GM19035 (cell line): ENCODE data around the gene ISOC2.

Source experiments
- ATAC-seq: cut with Tn5 transposase; IDR thresholded peaks from one replicate; pipeline ENCODE4 v1.9.1; 2021; ENCODE audit not compliant: unreplicated experiment

ISOC2 gene

DNA sequence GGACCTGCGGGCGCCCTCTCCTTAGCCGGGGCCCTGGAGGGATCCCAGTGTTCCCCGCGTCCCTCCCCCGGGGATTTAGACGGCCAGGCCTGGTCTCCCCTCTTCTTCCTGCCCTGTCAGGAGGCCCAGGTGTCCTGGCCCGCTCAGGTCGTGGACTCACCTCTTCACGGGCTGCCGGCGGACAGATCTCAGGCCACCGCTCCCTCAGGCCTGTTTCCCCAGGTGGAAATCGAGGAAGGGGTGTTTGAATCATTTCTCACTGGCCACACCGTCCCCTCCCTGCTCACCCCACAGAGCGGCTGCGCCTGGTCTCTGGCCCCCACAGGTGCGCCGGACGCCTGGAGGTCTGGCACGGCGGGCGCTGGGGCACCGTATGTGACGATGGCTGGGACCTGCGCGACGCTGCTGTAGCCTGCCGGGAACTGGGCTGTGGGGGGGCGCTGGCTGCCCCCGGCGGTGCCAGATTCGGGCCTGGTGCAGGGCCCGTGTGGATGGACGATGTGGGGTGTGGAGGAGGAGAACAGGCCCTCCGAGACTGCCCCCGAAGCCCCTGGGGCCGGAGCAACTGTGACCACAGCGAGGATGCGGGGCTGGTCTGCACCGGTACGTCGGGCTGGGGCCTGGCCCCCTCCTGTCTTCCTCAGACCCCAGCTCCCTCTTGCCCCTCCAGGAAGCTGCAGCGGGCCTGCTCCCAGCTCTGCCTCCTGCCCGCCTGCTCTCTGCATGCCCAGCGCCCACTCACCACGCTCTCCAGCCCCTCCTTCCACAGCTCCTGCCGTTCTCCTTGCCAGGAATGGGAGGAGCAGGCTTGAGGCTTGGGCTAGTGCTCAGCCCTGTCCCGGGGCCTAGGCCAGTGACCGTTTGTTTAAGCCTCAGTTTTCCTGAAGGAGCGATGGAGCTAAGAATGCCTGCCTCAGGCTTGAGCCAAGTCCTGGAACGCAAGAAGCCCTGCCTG is 29.3 kb upstream of the ISOC2 start:
- no peak for ATAC-seq

DNA sequence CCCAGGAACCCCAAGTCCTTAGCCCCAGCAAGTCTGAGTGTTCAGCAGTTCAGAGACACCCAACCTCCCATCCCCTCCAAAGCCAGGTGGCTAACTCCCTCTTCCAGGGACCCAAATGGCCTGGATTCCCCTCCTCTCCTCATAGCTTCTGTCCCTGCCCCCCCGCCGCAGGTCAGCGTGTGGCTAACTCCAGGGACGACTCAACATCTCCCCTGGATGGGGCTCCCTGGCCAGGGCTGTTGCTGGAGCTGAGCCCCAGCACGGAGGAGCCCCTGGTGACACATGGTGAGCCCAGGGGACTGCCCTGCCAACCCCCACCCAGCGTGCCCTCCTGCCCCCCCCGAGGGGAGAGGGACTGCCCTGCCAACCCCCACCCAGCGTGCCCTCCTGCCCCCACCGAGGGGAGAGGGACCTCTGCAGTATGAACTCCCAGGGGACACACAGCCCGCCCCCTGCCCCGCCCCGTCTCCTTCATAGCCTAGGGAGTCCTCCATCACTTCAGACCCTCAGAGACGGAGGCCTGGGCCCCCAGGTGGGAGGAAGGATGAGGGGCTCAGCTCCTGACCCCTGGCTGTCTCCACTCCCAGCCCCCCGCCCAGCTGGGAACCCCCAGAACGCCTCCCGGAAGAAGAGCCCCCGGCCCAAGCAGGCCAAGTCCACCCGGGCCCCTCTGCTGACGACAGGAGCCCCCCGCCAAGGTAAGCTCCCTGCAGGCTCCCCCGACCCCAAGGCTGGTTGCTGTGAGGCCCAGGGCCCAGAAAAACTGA is 28.5 kb upstream of the ISOC2 start:
- no peak for ATAC-seq

DNA sequence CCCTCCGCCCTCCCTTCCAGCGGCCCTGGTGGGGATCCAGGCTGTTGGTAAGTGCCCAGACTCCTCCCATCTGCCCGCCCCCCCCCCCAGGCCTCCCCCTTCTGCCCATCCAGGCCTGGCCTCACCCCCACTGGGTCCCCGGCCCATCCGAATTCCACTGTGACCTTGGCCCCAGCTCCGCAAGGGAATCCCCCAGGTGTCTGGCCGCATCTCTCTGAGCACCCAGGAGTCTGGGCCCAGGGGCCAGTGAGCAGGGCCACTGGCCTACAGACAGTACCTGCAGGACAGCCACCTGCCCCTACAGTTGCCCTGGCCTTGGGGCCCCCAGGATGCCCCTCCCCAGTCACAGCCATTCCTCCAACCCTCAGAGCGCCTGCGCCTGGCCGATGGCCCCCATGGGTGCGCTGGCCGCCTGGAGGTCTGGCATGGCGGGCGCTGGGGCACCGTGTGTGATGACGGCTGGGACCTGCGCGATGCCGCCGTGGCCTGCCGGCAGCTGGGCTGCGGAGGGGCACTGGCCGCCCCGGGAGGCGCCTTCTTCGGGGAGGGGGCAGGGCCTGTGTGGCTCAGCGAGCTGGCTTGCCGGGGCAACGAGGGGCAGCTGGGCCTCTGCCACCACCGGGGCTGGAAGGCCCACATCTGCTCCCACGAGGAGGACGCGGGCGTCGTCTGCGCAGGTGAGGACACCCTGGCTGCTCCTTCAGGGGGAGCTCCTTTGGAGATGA is 27.7 kb upstream of the ISOC2 start:
- no peak for ATAC-seq

DNA sequence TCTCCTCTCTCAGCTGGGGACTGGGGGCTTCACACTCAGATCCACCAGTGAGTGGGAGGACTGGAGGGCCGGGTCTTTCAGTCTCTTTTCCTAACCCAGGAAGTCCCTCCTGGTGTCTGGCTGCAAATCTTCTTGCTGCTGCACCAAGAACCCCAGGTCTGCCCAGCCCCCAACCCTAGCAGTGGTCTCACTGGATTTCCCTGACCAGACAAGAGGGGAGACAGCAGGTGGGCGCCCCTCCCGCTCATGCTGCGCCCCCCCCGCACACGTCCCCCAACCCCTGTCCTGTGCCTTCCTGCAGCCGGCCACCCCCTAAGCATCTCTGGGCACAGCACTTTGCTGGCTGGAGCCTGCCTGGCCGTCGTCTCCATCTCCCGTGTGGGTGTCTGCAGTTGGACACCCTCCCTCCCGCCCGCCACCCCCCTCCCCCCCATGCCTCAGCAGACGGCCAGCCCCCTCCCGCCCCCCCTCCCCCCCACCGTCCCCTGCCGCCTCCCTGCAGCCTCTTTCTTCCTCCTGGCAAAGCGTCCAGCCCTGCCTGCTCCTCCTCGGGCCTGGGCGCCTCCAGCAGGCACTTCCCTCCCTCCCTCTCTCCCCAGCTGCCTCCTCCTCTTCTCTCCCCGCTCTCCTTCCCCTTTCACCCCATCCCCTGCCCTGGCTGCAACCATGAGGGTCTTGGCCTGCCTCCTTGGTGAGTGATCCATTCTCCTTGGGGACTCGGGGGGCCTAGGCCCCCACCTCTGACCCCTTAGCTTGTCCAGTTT is 26.7 kb upstream of the ISOC2 start, which contains the start of gene SSC5D:
Gene SSC5D, plus strand, starts transcription at position 513 of the 764 bp plus-strand sequence. Its CDS starts 154 bp downstream, at position 667.
- ATAC-seq: no peak

DNA sequence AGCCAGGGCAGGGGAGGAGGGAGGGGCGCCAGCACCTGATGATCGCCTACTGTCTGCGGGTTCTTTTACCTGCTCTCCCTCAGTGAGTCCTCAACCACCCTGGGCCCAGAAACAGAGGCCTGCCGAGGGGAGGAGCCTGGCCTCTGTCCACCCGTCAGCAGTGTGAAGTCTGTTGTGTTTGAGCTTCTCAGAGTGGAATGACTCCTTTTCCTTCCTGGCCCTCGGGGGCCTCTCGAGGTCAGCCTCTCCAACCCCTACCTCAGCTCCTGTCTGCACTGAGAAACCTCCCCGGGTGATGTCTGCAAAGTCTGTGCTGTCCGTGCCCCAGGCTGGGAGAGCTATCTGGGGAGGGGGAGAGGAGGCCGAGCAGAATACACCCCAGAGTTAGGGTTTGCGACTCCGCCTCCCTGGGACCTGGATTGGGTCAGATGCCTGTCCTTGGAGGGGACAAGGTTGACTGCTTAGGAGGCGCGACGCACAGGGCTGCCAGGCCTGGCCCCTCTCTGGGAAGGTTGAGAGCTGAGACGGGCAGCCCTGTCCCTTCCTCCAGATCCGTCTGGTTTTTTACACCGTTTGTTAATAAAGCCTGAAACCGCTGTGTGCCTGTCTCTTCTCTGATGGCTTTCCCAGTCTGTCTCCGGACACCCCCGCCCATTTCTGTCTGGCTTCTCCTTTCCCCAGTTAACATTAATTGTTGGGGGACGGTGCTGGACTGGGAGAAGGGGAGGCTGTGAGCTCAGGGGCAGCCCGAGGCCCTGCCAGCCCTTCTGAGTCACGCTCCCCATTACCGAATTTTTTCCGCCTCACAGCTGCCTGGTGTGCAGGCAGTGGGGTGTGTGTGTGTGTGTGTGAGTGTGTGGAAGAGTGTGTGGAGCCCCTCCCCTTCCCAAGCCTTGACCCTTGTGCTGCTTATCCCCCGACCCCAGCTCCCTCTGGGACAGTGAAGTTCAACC is 25.8 kb upstream of the ISOC2 start:
- ATAC-seq: no peak

DNA sequence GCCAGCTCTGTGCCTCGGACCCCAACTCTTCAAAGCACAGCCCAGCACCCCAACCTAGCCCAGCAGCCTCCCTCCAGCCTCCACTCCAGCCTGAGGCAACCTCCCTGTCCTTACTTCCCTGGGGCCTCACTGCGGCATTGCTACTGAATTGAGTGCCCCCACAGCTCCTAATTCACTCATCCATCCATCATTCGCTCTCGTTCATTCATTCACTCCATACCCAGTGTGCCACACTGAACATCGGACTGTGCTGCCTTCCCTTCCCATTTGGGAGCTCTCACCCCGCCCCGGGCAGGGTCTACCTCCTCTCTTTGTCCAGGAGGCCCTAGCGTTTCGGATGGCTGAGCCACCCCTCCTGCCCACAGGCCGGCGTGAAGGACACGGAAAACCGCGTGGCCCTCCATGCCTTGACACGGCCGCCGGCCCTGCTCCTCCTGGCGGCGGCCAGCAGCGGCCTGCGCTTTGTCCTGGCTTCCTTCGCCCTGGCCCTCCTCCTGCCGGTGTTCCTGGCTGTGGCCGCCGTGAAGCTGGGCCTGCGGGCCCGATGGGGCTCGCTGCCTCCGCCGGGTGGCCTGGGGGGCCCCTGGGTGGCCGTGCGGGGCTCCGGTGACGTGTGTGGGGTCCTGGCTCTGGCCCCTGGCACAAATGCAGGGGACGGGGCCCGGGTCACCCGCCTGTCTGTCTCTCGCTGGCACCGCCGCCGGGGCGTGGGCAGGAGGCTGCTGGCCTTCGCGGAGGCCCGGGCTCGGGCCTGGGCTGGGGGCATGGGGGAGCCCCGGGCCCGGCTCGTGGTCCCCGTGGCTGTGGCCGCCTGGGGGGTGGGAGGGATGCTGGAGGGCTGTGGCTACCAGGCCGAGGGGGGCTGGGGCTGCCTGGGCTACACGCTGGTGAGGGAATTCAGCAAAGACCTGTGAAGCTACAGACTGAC is 24.9 kb upstream of the ISOC2 start:
- ATAC-seq: no peak

DNA sequence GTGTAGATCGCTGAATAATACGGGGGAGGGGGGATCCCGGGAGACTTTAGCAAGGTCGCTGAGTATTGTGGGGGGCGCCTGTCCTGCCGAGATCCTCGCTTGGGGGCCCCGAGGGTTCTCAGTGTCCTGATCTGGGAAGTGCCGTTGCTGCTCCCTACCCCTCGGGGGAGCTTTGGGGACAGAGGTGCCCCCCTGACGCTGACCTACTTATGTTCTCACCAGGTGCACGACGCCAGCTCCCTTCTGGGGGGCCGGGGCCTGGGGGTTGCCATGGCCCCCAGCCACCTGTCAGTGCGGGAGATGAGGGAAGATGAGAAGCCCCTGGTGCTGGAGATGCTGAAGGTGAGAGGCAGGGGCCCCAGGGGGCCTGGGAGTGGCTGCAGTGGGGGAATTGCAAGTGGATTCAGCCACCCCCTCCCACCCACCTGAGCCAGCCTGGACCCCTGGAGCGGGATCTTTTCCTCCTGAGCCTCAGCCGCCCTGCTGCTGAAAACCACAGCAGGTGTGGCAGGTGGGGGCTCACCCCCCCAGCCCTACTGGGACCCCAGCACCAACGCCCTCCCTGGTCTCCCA is 24.1 kb upstream of the ISOC2 start:
- no peak for ATAC-seq

DNA sequence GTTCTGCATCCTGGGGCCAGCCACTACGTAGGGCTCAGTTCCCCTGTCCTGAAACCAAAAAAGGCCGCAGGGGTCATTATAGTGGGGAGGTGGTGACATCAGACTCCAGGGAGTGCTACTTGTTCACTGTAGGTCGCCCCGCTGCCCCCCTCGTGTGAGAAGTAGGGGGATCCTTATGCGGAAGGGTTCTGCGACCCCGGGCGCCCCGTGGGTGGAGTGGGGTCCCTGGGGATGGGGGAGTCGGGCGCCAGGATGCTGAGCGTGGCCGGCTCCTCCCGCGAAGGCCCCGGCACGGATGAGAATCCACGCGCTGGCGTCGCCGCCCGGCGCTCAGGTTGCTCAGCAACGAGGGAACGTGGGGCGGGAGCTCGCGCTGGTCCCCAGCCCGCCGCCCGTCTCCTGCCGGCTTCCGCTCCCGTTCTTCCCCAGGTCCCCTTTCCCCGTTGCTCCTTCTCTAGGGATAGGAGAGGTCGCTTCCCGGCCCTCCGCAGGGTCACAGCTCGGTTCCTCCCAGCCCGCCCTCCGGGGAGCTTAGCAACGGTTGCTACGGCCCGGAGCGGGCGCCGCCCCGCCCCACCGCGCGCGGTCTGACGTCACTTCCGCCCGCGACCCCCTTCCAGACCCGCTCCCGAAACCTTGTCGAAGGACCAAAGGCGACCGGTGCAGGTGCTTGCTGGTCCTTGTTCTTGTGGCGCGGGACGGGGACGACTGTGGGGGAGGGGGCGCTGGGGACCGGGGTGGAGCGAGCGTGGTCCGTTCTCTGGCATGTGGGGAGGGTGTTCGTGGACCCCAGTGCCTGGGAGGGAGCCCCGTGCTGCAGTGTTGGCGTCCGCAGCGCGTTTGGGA is 23.4 kb upstream of the ISOC2 start, which contains the start of gene NAT14:
Gene NAT14, plus strand, starts transcription at position 596 of the 846 bp plus-strand sequence. CDS start 521 bp downstream, outside the sequence.
- no peak for ATAC-seq

DNA sequence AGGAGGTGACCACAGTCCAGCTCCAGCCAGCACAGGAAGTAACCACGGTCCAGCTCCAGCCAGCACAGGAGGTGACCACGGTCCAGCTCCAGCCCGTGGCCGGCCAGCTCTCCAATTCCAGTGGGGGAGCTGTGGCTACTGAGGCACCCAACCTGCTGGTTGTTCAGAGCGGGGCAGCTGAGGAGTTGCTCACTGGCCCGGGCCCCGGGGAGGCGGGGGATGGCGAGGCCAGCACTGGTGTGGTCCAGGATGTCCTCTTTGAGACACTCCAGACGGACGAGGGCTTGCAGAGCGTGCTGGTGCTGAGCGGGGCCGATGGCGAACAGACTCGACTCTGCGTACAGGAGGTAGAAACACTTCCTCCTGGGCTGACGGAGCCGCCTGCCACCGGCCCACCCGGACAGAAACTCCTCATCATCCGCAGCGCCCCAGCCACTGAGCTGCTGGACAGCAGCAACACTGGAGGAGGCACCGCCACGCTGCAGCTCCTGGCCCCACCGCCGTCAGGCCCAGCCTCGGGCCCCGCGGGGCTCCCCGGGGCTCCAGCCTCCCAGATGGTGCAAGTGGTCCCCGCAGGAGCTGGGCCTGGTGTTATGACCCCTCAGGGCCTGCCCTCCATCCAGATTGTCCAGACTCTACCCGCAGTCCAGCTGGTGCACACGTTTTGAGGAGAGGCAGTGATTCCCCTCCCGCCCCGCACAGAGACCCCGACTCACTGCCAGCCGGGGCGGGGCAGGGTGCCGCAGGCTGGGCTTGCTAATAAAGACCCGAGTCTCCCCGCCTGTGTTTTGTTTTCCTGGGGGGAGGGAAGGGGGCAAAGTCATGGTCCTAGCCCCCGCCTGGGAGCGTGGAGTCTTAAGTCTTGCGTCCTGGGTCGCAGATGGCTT is 22.5 kb upstream of the ISOC2 start:
- no peak for ATAC-seq

DNA sequence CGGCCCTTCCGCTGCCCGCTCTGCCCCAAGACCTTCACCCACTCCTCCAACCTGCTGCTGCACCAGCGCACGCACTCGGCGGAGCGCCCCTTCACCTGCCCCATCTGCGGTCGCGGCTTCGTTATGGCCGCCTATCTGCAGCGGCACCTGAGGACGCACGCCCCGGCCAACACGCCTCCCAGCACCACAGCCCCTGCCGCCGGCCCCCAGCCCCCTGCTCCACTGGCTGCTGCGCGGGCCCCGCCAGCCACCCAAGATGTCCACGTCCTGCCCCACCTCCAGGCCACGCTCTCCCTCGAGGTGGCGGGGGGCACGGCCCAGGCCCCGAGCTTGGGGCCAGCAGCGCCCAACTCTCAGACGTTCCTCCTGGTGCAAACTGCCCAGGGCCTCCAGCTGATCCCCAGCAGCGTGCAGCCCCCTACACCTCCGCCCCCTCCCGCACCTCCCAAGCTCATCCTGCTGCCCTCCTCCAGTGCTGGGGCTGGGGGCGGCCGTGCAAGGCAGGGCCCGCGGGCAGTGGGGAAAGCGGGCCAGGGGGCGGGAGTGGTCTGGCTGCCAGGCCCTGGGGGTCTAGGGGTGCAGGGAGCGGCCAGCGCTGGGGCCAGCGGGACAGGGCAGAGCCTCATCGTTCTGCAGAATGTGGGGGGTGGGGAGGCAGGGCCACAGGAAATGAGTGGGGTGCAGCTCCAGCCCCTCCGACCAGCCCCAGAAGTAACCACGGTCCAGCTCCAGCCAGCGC is 21.7 kb upstream of the ISOC2 start:
- no peak for ATAC-seq

DNA sequence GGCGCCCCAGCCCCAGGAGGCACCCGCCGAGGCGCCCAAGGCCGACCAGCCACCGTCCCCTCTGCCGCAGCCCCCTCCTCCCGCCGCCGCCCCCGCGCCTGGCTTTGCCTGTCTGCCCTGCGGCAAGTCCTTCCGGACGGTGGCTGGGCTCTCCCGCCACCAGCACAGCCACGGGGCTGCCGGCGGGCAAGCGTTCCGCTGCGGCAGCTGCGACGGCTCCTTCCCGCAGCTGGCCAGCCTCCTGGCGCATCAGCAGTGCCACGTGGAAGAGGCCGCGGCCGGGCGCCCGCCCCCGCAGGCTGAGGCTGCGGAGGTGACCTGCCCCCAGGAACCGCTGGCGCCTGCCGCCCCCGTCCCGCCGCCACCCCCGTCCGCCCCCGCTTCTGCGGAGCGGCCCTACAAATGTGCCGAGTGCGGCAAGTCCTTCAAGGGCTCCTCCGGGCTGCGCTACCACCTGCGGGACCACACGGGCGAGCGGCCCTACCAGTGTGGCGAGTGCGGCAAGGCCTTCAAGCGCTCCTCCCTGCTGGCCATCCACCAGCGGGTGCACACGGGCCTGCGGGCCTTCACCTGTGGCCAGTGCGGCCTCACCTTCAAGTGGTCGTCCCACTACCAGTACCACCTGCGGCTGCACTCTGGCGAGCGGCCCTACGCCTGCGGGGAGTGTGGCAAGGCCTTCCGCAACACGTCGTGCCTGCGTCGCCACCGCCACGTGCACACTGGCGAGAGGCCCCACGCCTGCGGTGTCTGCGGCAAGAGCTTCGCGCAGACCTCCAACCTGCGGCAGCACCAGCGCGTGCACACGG is 20.9 kb upstream of the ISOC2 start:
- ATAC-seq: no peak

DNA sequence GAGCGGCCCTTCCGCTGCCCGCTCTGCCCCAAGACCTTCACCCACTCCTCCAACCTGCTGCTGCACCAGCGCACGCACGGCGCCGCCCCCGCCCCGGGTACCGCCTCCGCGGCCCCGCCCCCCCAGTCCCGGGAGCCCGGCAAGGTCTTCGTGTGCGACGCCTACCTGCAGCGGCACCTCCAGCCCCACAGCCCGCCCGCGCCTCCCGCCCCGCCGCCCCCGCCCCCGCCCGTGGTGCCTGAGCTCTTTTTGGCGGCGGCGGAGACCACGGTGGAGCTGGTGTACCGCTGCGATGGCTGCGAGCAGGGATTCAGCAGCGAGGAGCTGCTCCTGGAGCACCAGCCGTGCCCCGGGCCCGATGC is 20.3 kb upstream of the ISOC2 start:
- no peak for ATAC-seq

DNA sequence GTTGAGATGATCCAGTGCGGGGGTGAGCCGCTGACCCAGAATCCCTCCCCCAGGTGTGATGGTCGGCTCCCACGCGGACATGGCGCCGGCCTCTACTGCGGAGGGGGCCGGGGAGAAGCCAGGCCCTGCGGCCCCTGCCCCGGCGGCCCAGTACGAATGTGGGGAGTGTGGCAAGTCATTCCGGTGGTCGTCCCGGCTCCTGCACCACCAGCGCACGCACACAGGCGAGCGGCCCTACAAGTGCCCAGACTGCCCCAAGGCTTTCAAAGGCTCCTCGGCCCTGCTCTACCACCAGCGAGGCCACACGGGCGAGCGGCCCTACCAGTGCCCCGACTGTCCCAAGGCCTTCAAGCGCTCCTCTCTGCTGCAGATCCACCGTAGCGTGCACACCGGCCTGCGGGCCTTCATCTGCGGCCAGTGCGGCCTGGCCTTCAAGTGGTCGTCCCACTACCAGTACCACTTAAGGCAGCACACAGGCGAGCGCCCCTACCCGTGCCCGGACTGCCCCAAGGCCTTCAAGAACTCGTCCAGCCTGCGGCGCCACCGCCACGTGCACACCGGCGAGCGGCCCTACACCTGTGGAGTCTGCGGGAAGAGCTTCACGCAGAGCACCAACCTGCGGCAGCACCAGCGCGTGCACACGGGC is 19.8 kb upstream of the ISOC2 start:
- no peak for ATAC-seq
